Upper lobe of left lung (tissue), 4 donors: Measurements from ENCODE around the gene CELF5.

ENCODE experiments used
- EP300 ChIP-seq, 4 donors: sonication (generic); formaldehyde crosslinking; IDR thresholded peaks; one replicate each; pipeline ENCODE4 v1.5.1; 2017; ENCODE audit warnings: antibody characterized with exemption in 4 of 4, control low read depth in 2 of 4
- POLR2AphosphoS5 ChIP-seq, 2 donors: sonication (generic); formaldehyde crosslinking; IDR thresholded peaks; one replicate each; pipeline ENCODE4 v1.5.1; 2017; ENCODE audit warnings: antibody characterized with exemption in 2 of 2
- TF ChIP-seq, protein P1 (sequence below), 6 experiments: fragments of 450-650 bp in 4 of 6; fragments of 200-600 bp in 2 of 6; sonication (generic) in 2 of 6; IDR thresholded peaks; one replicate each; pipeline ENCODE4 v1.5.1; 2016 to 2019; ENCODE audit warnings: antibody characterized with exemption in 6 of 6

DNA sequence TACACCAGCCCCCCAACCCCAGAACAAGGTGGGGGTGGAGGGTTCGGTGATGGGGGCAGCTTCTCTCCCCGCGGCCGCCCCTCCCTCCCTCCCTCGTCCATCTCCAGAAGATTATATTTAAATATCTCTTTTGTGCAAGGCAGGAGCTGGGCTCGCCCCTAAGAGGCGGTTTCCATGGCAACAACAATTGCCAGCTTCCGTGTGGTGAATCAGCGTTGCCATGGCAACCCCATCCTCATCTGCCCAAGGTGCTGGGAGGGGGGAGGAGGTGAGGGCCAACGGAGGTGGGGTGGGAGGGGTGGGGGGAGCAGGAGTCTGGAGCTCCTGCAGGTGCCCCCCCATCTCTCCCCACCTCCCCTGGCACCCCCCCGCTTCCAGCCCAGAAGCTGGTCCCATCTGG, 46.4 kb downstream of the CELF5 start:
- TF ChIP-seq, protein P1, sequence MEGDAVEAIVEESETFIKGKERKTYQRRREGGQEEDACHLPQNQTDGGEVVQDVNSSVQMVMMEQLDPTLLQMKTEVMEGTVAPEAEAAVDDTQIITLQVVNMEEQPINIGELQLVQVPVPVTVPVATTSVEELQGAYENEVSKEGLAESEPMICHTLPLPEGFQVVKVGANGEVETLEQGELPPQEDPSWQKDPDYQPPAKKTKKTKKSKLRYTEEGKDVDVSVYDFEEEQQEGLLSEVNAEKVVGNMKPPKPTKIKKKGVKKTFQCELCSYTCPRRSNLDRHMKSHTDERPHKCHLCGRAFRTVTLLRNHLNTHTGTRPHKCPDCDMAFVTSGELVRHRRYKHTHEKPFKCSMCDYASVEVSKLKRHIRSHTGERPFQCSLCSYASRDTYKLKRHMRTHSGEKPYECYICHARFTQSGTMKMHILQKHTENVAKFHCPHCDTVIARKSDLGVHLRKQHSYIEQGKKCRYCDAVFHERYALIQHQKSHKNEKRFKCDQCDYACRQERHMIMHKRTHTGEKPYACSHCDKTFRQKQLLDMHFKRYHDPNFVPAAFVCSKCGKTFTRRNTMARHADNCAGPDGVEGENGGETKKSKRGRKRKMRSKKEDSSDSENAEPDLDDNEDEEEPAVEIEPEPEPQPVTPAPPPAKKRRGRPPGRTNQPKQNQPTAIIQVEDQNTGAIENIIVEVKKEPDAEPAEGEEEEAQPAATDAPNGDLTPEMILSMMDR (IDR thresholded peaks at IDR 0.05): no peak
- TF ChIP-seq POLR2AphosphoS5 (IDR thresholded peaks at IDR 0.05) (no peak), EP300 (IDR thresholded peaks at IDR 0.05) (no peak)
